ENCODE measurements around the gene FHDC1.

FHDC1 gene

GRCh38 chr4:152998861-152999260 lies 62.7 kb downstream of the FHDC1 start:
- TF ChIP-seq POLR2AphosphoS5 (IDR thresholded peaks at IDR 0.05; ENCODE audit: low read depth, low read length) (no peak), SIN3A (IDR thresholded peaks at IDR 0.05; ENCODE audit: borderline replicate concordance, insufficient read depth, low read length) (no peak), TAF1 (IDR thresholded peaks at IDR 0.05; ENCODE audit: borderline replicate concordance, insufficient read depth, low read length) (no peak), FOXP2 (optimal IDR thresholded peaks at IDR 0.05; ENCODE audit: borderline replicate concordance, extremely low read depth, extremely low read length, insufficient read depth) (no peak)
- TF ChIP-seq, protein P1, sequence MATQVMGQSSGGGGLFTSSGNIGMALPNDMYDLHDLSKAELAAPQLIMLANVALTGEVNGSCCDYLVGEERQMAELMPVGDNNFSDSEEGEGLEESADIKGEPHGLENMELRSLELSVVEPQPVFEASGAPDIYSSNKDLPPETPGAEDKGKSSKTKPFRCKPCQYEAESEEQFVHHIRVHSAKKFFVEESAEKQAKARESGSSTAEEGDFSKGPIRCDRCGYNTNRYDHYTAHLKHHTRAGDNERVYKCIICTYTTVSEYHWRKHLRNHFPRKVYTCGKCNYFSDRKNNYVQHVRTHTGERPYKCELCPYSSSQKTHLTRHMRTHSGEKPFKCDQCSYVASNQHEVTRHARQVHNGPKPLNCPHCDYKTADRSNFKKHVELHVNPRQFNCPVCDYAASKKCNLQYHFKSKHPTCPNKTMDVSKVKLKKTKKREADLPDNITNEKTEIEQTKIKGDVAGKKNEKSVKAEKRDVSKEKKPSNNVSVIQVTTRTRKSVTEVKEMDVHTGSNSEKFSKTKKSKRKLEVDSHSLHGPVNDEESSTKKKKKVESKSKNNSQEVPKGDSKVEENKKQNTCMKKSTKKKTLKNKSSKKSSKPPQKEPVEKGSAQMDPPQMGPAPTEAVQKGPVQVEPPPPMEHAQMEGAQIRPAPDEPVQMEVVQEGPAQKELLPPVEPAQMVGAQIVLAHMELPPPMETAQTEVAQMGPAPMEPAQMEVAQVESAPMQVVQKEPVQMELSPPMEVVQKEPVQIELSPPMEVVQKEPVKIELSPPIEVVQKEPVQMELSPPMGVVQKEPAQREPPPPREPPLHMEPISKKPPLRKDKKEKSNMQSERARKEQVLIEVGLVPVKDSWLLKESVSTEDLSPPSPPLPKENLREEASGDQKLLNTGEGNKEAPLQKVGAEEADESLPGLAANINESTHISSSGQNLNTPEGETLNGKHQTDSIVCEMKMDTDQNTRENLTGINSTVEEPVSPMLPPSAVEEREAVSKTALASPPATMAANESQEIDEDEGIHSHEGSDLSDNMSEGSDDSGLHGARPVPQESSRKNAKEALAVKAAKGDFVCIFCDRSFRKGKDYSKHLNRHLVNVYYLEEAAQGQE (IDR thresholded peaks at IDR 0.05; ENCODE audit: insufficient read depth in 1 of 2, low read depth in 2 of 2, low read length in 2 of 2) = no peak

DNA sequence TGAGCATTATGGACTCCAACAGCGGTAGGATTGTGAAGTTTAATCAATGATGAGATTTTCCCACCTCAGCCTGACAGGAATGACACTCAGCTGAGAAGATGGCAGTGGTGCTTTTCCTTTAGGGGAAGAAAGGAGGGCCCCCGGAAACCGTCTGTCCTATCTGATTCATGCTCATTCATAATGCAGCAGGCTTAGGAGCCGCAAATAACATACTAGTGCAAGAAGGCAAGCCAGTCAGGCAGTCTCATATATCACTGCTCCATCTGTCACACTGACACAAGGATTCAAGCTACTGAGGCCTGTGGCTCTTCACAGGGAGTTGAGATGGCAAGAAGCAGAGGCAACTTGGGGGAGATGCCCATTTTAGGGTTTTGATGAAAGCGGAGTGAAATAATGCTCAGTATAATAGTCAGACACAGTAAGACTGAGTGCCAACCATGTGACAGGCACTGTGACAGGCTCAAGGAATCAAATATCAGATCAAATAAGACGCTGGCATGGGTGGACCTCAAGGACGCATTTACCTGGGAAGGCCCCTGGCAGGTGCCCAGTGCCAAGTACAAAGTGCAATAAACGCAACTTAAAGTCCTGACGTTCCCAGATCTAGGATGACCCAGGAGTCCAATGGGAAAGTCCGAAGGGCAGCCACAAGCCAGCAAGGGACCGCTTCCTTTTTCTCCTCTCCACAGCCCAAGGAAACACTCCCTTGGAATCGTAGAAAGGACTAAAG lies 63.4 kb downstream of the FHDC1 start:
- no peak for TF ChIP-seq SIN3A (IDR thresholded peaks at IDR 0.05; ENCODE audit: borderline replicate concordance, insufficient read depth, low read length)

GRCh38 chr4:153000076-153000420 lies 63.9 kb downstream of the FHDC1 start:
- TF ChIP-seq POLR2AphosphoS5 (IDR thresholded peaks at IDR 0.05; ENCODE audit: low read depth, low read length) = no peak
- TF ChIP-seq SIN3A (IDR thresholded peaks at IDR 0.05; ENCODE audit: borderline replicate concordance, insufficient read depth, low read length) = no peak
- no peak for TF ChIP-seq FOXP2 (optimal IDR thresholded peaks at IDR 0.05; ENCODE audit: borderline replicate concordance, extremely low read depth, extremely low read length, insufficient read depth)
- TF ChIP-seq, protein P1 (IDR thresholded peaks at IDR 0.05; ENCODE audit: insufficient read depth in 1 of 2, low read depth in 2 of 2, low read length in 2 of 2) = no peak

DNA sequence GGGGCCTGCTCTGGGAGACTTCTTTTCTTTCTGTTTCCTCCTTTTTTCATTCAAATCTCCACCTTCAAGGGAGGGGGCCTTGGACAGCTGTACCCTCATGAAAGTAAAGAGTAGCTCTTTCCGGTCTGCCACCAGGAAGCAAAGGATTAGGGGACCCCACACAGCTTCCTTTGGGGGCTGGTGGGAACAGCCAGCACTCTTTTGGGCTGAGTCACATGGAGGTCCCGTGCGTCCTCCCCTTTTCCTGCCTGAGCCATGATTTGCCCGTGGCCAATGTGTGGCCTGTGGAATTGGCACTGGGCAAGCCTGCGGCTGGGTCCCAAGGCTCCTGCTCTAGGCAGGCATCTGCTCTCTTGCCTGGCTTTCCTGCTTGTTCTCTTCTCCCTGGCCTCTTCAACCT lies 65.5 kb downstream of the FHDC1 start:
- TF ChIP-seq, protein P1 (IDR thresholded peaks at IDR 0.05; ENCODE audit: insufficient read depth in 1 of 2, low read depth in 2 of 2, low read length in 2 of 2) = no peak
- no peak for TF ChIP-seq TAF1 (IDR thresholded peaks at IDR 0.05; ENCODE audit: borderline replicate concordance, insufficient read depth, low read length)
- TF ChIP-seq FOXP2 (optimal IDR thresholded peaks at IDR 0.05; ENCODE audit: borderline replicate concordance, extremely low read depth, extremely low read length, insufficient read depth) = no peak
- no peak for TF ChIP-seq POLR2AphosphoS5 (IDR thresholded peaks at IDR 0.05; ENCODE audit: low read depth, low read length)
- TF ChIP-seq SIN3A (IDR thresholded peaks at IDR 0.05; ENCODE audit: borderline replicate concordance, insufficient read depth, low read length) = no peak

- TF ChIP-seq POLR2AphosphoS5 (IDR thresholded peaks at IDR 0.05; ENCODE audit: low read depth, low read length) = no peak
Measured at GRCh38 chr4:153002110-153002509, 66.0 kb downstream of the FHDC1 start.

DNA sequence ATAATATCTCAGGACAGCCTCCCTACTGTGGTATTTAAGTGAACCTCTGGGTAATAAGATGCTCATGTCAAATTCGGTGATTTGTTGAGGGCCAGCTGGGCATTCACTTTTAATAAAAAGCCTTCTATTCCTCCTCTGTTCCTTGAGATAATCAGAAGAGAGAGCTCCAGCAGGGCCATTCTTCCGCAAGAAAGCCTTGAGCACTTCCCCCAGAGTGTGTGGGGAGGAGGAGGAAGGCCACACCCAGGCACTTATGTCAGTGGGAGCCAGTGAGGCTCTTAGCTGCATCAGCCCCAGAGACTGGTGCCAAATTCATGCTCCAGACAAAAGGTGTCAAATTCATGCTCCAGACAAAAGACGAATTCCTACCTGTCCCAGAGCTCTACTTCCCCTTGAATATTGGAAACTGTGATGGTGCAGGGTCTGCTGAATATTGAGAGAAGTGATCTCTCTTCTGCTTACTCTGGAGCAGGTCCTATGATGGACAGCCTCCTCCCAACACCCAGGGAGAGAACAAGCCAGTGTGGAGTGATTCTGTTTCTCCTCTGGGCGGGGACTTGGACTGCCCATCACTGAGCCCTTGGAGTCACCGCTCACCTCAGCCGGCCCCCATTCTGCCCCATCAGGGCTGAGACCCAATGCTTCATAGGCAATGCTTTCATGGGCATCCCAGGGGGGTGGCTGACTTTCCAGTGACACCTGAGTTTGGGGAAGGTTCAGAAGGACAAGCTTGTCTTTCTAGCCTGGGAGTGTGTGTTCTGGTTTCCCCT lies 68.1 kb downstream of the FHDC1 start:
- TF ChIP-seq SIN3A (IDR thresholded peaks at IDR 0.05; ENCODE audit: borderline replicate concordance, insufficient read depth, low read length) = no peak
- TF ChIP-seq TAF1 (IDR thresholded peaks at IDR 0.05; ENCODE audit: borderline replicate concordance, insufficient read depth, low read length) = no peak
